ENCODE data around the gene IGSF21. TPM values are rescaled to one million over a fixed set of nuclear protein-coding genes. Genes with fewer than 3 reads are reported as not detected.
A peak's percentile ranks its signal among the peaks of the same experiment; 100 is the strongest.

Gene IGSF21
- 0.15 and 0.27 TPM in 2 replicates for polyA plus RNA-seq (2013)

GRCh38 chr1:18107369-18108298, at the start of gene IGSF21:
Gene IGSF21, plus strand, starts transcription at chr1:18107798. Its CDS starts 331 bp downstream, at chr1:18108129.
- no CpG with 5 or more reads among the region's 108 CpGs for WGBS (ENCODE audit: extremely low coverage, insufficient coverage, insufficient read length)
- peaks cover 56% of the 10 kb centered on the region for H3K27me3 ChIP-seq (ENCODE audit: insufficient read depth, low read length)
- no peaks in the 10 kb centered on the region for H3K79me2 ChIP-seq (ENCODE audit: control insufficient read depth, insufficient read depth, low read length, poor library complexity)

GRCh38 chr1:18058206-18058921, 49.2 kb upstream of the IGSF21 start:
- no peak overlapping the region for H2BK12ac ChIP-seq (ENCODE audit: low read length)
- H3K4ac ChIP-seq (ENCODE audit: low read depth, low read length), result no peak overlapping the region
- no peaks in the 10 kb centered on the region for H3K79me2 ChIP-seq (ENCODE audit: control insufficient read depth, insufficient read depth, low read length, poor library complexity)
- H2AK5ac ChIP-seq (ENCODE audit: low read length), result no peak overlapping the region
- H2BK5ac ChIP-seq (ENCODE audit: low read depth, low read length, poor library complexity), result no peak overlapping the region
- H3K18ac ChIP-seq (ENCODE audit: low read length), result no peak overlapping the region
- H3K4me1 ChIP-seq (ENCODE audit: control insufficient read depth in 1 of 2, insufficient read depth in 2 of 2, low read length in 2 of 2), result no peaks in the 10 kb centered on the region
- H4K8ac ChIP-seq (ENCODE audit: low read depth, low read length), result no peak overlapping the region
- H3K23ac ChIP-seq (ENCODE audit: low read length), result no peak overlapping the region
- H4K91ac ChIP-seq (ENCODE audit: low read depth, low read length), result no peak overlapping the region
- H3K9me3 ChIP-seq (ENCODE audit: insufficient read depth, low read depth, low read length), result no peaks in the 10 kb centered on the region
- H3K4me3 ChIP-seq (ENCODE audit: low read depth, low read length), result no peak overlapping the region
- H3K14ac ChIP-seq (ENCODE audit: low read length), result no peak overlapping the region
- H2AFZ ChIP-seq (ENCODE audit: insufficient read depth, low read length, poor library complexity), result no peak overlapping the region
- WGBS (ENCODE audit: extremely low coverage, insufficient coverage, insufficient read length), result no CpG with 5 or more reads among the region's 16 CpGs
- no peak overlapping the region for H3K4me2 ChIP-seq (ENCODE audit: low read length)
- H3K9ac ChIP-seq (ENCODE audit: low read length), result no peak overlapping the region
- no peak overlapping the region for H3K27ac ChIP-seq (ENCODE audit: low read depth, low read length)
- H3K36me3 ChIP-seq (ENCODE audit: control insufficient read depth in 1 of 2, insufficient read depth in 2 of 2, low read length in 2 of 2), result no peaks in the 10 kb centered on the region
- H3K27me3 ChIP-seq (ENCODE audit: insufficient read depth, low read length), result no peaks in the 10 kb centered on the region
- DNase-seq, result no peak
- no peak overlapping the region for H2BK120ac ChIP-seq (ENCODE audit: insufficient read depth, low read length, poor library complexity)
- H4K12ac ChIP-seq (ENCODE audit: low read depth, low read length), result no peak overlapping the region
- no peaks in the 10 kb centered on the region for H3K79me1 ChIP-seq (ENCODE audit: low read length)

More at GRCh38 chr1:18107369-18108298, at the start of gene IGSF21:
- no peak within 1 kb of the TSS for H2BK12ac ChIP-seq (ENCODE audit: low read length)
- no peak within 1 kb of the TSS for H2AFZ ChIP-seq (ENCODE audit: insufficient read depth, low read length, poor library complexity)
- no peaks in the 10 kb centered on the region for H3K36me3 ChIP-seq (ENCODE audit: control insufficient read depth in 1 of 2, insufficient read depth in 2 of 2, low read length in 2 of 2)
- no peak within 1 kb of the TSS for H4K12ac ChIP-seq (ENCODE audit: low read depth, low read length)
- no peak within 1 kb of the TSS for H3K9ac ChIP-seq (ENCODE audit: low read length)
- DNase-seq, result no peak
- peak within 1 kb of the TSS; percentile 77 for H3K23ac ChIP-seq (ENCODE audit: low read length)
- no peak within 1 kb of the TSS for H3K4ac ChIP-seq (ENCODE audit: low read depth, low read length)
- H3K14ac ChIP-seq (ENCODE audit: low read length), result no peak within 1 kb of the TSS
- H2AK5ac ChIP-seq (ENCODE audit: low read length), result no peak within 1 kb of the TSS
- H3K4me1 ChIP-seq (ENCODE audit: control insufficient read depth in 1 of 2, insufficient read depth in 2 of 2, low read length in 2 of 2), result peaks cover 0 to 6% of the 10 kb centered on the region in 2 experiments
- no peak within 1 kb of the TSS for H3K27ac ChIP-seq (ENCODE audit: low read depth, low read length)
- H2BK5ac ChIP-seq (ENCODE audit: low read depth, low read length, poor library complexity), result no peak within 1 kb of the TSS
- no peak within 1 kb of the TSS for H4K91ac ChIP-seq (ENCODE audit: low read depth, low read length)
- peak within 1 kb of the TSS; percentile 41 for H3K4me3 ChIP-seq (ENCODE audit: low read depth, low read length)
- H3K9me3 ChIP-seq (ENCODE audit: insufficient read depth, low read depth, low read length), result peaks cover 8% of the 10 kb centered on the region
- H3K4me2 ChIP-seq (ENCODE audit: low read length), result peak within 1 kb of the TSS; percentile 49
- H3K79me1 ChIP-seq (ENCODE audit: low read length), result no peaks in the 10 kb centered on the region
- H3K18ac ChIP-seq (ENCODE audit: low read length), result no peak within 1 kb of the TSS
- H2BK120ac ChIP-seq (ENCODE audit: insufficient read depth, low read length, poor library complexity), result no peak within 1 kb of the TSS
- H4K8ac ChIP-seq (ENCODE audit: low read depth, low read length), result no peak within 1 kb of the TSS

DNA sequence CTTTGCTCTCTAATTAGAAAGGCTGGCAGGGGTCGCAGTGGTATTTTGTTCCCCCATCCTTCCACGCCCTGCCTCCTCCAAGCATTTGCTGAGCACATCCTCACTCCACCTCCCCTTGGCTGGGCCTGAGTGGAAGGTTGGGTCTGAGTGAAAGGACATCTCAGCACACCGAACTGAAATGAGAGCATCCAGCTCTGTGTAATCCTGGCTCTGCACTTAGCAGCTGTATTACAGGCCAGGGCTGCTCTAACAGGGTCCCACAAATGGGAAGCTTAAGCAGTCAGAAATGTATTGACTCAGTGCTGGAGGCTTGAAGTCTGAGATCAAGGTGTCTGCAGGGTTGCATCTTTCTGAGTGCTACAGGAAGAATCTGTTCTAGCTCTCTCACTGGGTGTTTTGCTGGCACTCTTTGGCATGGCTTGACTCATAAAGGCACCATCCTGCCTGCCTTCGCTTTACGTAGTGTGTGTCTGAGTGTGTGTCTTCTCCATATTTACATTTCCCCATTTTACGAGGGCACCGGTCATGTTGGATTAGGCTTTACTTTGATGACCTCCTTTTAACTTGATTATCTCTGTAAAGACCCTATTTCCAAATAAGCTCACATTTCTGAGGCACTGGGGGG, 48.5 kb upstream of the IGSF21 start:
- no peak overlapping the region for H2AFZ ChIP-seq (ENCODE audit: insufficient read depth, low read length, poor library complexity)
- WGBS (ENCODE audit: extremely low coverage, insufficient coverage, insufficient read length), result no CpG with 5 or more reads among the region's 7 CpGs
- no peak overlapping the region for H3K27ac ChIP-seq (ENCODE audit: low read depth, low read length)
- H2BK12ac ChIP-seq (ENCODE audit: low read length), result no peak overlapping the region
- H3K18ac ChIP-seq (ENCODE audit: low read length), result no peak overlapping the region
- no peak overlapping the region for H4K8ac ChIP-seq (ENCODE audit: low read depth, low read length)
- no peak overlapping the region for H3K23ac ChIP-seq (ENCODE audit: low read length)
- H3K27me3 ChIP-seq (ENCODE audit: insufficient read depth, low read length), result no peaks in the 10 kb centered on the region
- no peak overlapping the region for H3K14ac ChIP-seq (ENCODE audit: low read length)
- no peaks in the 10 kb centered on the region for H3K9me3 ChIP-seq (ENCODE audit: insufficient read depth, low read depth, low read length)
- H3K79me2 ChIP-seq (ENCODE audit: control insufficient read depth, insufficient read depth, low read length, poor library complexity), result no peaks in the 10 kb centered on the region
- no peaks in the 10 kb centered on the region for H3K79me1 ChIP-seq (ENCODE audit: low read length)
- no peak overlapping the region for H3K4ac ChIP-seq (ENCODE audit: low read depth, low read length)
- no peak overlapping the region for H3K4me3 ChIP-seq (ENCODE audit: low read depth, low read length)
- no peaks in the 10 kb centered on the region for H3K4me1 ChIP-seq (ENCODE audit: control insufficient read depth in 1 of 2, insufficient read depth in 2 of 2, low read length in 2 of 2)
- no peaks in the 10 kb centered on the region for H3K36me3 ChIP-seq (ENCODE audit: control insufficient read depth in 1 of 2, insufficient read depth in 2 of 2, low read length in 2 of 2)
- H3K9ac ChIP-seq (ENCODE audit: low read length), result no peak overlapping the region
- no peak overlapping the region for H2AK5ac ChIP-seq (ENCODE audit: low read length)
- H4K91ac ChIP-seq (ENCODE audit: low read depth, low read length), result no peak overlapping the region
- no peak overlapping the region for H3K4me2 ChIP-seq (ENCODE audit: low read length)
- no peak overlapping the region for H2BK120ac ChIP-seq (ENCODE audit: insufficient read depth, low read length, poor library complexity)
- no peak overlapping the region for H4K12ac ChIP-seq (ENCODE audit: low read depth, low read length)
- no peak overlapping the region for H2BK5ac ChIP-seq (ENCODE audit: low read depth, low read length, poor library complexity)
- DNase-seq, result no peak

GRCh38 chr1:18060366-18060765, 47.2 kb upstream of the IGSF21 start:
- DNase-seq, result no peak
- Histone ChIP-seq H4K91ac (ENCODE audit: low read depth, low read length) (no peak overlapping the region), H2AFZ (ENCODE audit: insufficient read depth, low read length, poor library complexity) (no peak overlapping the region), H4K12ac (ENCODE audit: low read depth, low read length) (no peak overlapping the region), H3K23ac (ENCODE audit: low read length) (peak overlapping the region; percentile 28), H3K9me3 (ENCODE audit: insufficient read depth, low read depth, low read length) (no peaks in the 10 kb centered on the region), H3K18ac (ENCODE audit: low read length) (no peak overlapping the region), H3K4ac (ENCODE audit: low read depth, low read length) (no peak overlapping the region), H3K4me2 (ENCODE audit: low read length) (no peak overlapping the region), H3K79me2 (ENCODE audit: control insufficient read depth, insufficient read depth, low read length, poor library complexity) (no peaks in the 10 kb centered on the region), H2AK5ac (ENCODE audit: low read length) (no peak overlapping the region), H3K27ac (ENCODE audit: low read depth, low read length) (no peak overlapping the region), H4K8ac (ENCODE audit: low read depth, low read length) (no peak overlapping the region), H2BK12ac (ENCODE audit: low read length) (no peak overlapping the region), H3K27me3 (ENCODE audit: insufficient read depth, low read length) (no peaks in the 10 kb centered on the region), H2BK120ac (ENCODE audit: insufficient read depth, low read length, poor library complexity) (no peak overlapping the region), H3K4me3 (ENCODE audit: low read depth, low read length) (no peak overlapping the region), H3K14ac (ENCODE audit: low read length) (no peak overlapping the region), H3K79me1 (ENCODE audit: low read length) (no peaks in the 10 kb centered on the region), H3K36me3 (ENCODE audit: control insufficient read depth in 1 of 2, insufficient read depth in 2 of 2, low read length in 2 of 2) (no peaks in the 10 kb centered on the region), H3K4me1 (ENCODE audit: control insufficient read depth in 1 of 2, insufficient read depth in 2 of 2, low read length in 2 of 2) (no peaks in the 10 kb centered on the region), H2BK5ac (ENCODE audit: low read depth, low read length, poor library complexity) (no peak overlapping the region), H3K9ac (ENCODE audit: low read length) (no peak overlapping the region)
- WGBS (ENCODE audit: extremely low coverage, insufficient coverage, insufficient read length), result no CpG with 5 or more reads among the region's 14 CpGs

All from trophoblast cell (in vitro differentiated cells and primary cell).